SK-N-SH (cell line): ENCODE measurements around the gene FANCI. TPM values are rescaled to one million over a fixed set of nuclear protein-coding genes. Genes with fewer than 3 reads are reported as not detected.

ENCODE experiments used
- CTCF ChIA-PET: fragments of 300-600, 350-600 bp; formaldehyde crosslinking; extraction: SDS; loops from one replicate; lab custom pipeline; 2021; lab: Yijun Ruan, JAX
- POLR2A ChIA-PET: fragments of 350-600 bp; sonication (Branson Sonifier 250); formaldehyde crosslinking; extraction: SDS; loops from one replicate; lab custom pipeline; 2020; ENCODE audit warnings: antibody characterized with exemption, inconsistent platforms; lab: Yijun Ruan, JAX
- DNase-seq: peaks from one replicate; pipeline ENCODE4 v3.0.0; 2012
- H2AFZ ChIP-seq: fragments of 200-600 bp; sonication (generic); 2 replicates; pipeline ENCODE4 v1.8.1; 2016; ENCODE audit warnings: antibody characterized with exemption, mild to moderate bottlenecking, low read depth
- H3F3A ChIP-seq: fragments of 200-600 bp; sonication (generic); replicated peaks from 2 replicates; pipeline ENCODE3; 2016; ENCODE audit warnings: antibody characterized with exemption, mild to moderate bottlenecking; ENCODE audit not compliant: insufficient read depth
- H3K27ac ChIP-seq, 2 experiments: fragments of 200-500 bp in 1 of 2; fragments of 200-600 bp in 1 of 2; sonication (Bioruptor generic) in 1 of 2; sonication (generic), shearing (Covaris generic) in 1 of 2; 2 replicates each; pipeline versions ENCODE4 v1.5.1 to v1.6.1; 2014 to 2016; ENCODE audit warnings: low read depth in 2 of 2, inconsistent platforms in 1 of 2, low read length in 1 of 2, mild to moderate bottlenecking in 1 of 2, mixed read lengths in 1 of 2
- H3K27me3 ChIP-seq: fragments of 200-600 bp; sonication (generic), shearing (Covaris generic); 2 replicates; pipeline ENCODE4 v1.6.1; 2016; ENCODE audit warnings: mixed run types; ENCODE audit not compliant: insufficient read depth
- H3K36me3 ChIP-seq, 2 experiments: fragments of 200-500 bp in 1 of 2; fragments of 200-600 bp in 1 of 2; sonication (Bioruptor generic) in 1 of 2; sonication (generic) in 1 of 2; replicated peaks in 1 of 2; 2 replicates each; pipeline versions ENCODE3 to v1.5.1; 2014 to 2016; ENCODE audit warnings: low read length in 1 of 2, mild to moderate bottlenecking in 1 of 2; ENCODE audit not compliant: insufficient read depth in 2 of 2, control insufficient read depth in 1 of 2
- H3K4me1 ChIP-seq, 2 experiments: fragments of 200-500 bp in 1 of 2; fragments of 200-600 bp in 1 of 2; sonication (Bioruptor generic) in 1 of 2; sonication (generic), shearing (Covaris generic) in 1 of 2; 2 replicates each; pipeline versions ENCODE4 v1.5.1 to v1.6.1; 2014 to 2016; ENCODE audit warnings: low read depth in 1 of 2, low read length in 1 of 2, mixed run types in 1 of 2; ENCODE audit not compliant: insufficient read depth in 2 of 2, control insufficient read depth in 1 of 2
- H3K4me2 ChIP-seq: fragments of 200-600 bp; sonication (generic), shearing (Covaris generic); 2 replicates; pipeline ENCODE4 v1.6.1; 2017; ENCODE audit warnings: mixed run types
- H3K4me3 ChIP-seq, 2 experiments: fragments of 200-500 bp in 1 of 2; fragments of 200-600 bp in 1 of 2; sonication (Bioruptor generic) in 1 of 2; sonication (generic), shearing (Covaris generic) in 1 of 2; 2 replicates each; pipeline versions ENCODE4 v1.5.1 to v1.8.1; 2014 to 2016; ENCODE audit warnings: low read depth in 2 of 2, inconsistent platforms in 1 of 2, low read length in 1 of 2, mild to moderate bottlenecking in 1 of 2, mixed read lengths in 1 of 2, moderate library complexity in 1 of 2
- H3K79me2 ChIP-seq: fragments of 200-600 bp; sonication (generic); 2 replicates; pipeline ENCODE4 v1.8.1; 2017; ENCODE audit warnings: mild to moderate bottlenecking; ENCODE audit not compliant: insufficient read depth
- H3K9ac ChIP-seq: fragments of 200-600 bp; sonication (generic); 2 replicates; pipeline ENCODE4 v1.6.1; 2017; ENCODE audit warnings: mixed run types
- H3K9me2 ChIP-seq: fragments of 200-600 bp; sonication (generic); 2 replicates; pipeline ENCODE4 v1.6.1; 2017; ENCODE audit warnings: mixed run types
- H3K9me3 ChIP-seq: fragments of 200-600 bp; sonication (generic); 2 replicates; pipeline ENCODE4 v1.6.1; 2017; ENCODE audit warnings: mixed run types, mild to moderate bottlenecking, moderate library complexity
- H4K20me1 ChIP-seq: fragments of 200-600 bp; sonication (generic); 2 replicates; pipeline ENCODE4 v1.6.1; 2017; ENCODE audit warnings: mild to moderate bottlenecking, mixed run types; ENCODE audit not compliant: insufficient read depth
- CTCF ChIP-seq: fragments of 200-600 bp; sonication (generic); IDR thresholded peaks from 2 replicates; pipeline ENCODE4 v1.6.1; 2017; ENCODE audit warnings: antibody characterized with exemption, mild to moderate bottlenecking, moderate library complexity
- ELF1 ChIP-seq: IDR thresholded peaks from 2 replicates; pipeline ENCODE4 v1.4.0; 2012
- EP300 ChIP-seq, 2 experiments: IDR thresholded peaks; 2 replicates each; pipeline versions ENCODE4 v1.4.0 to v1.6.1; 2012; ENCODE audit warnings: borderline replicate concordance in 1 of 2, low read depth in 1 of 2, low read length in 1 of 2
- EZH2phosphoT487 ChIP-seq: fragments of 200-600 bp; sonication (generic); IDR thresholded peaks from 2 replicates; pipeline ENCODE4 v1.6.1; 2017; ENCODE audit warnings: low read depth, mixed run types, mild to moderate bottlenecking, antibody characterized with exemption, moderate library complexity, borderline replicate concordance
- FOSL2 ChIP-seq: IDR thresholded peaks from 2 replicates; pipeline ENCODE4 v1.4.0; 2012; ENCODE audit warnings: low read depth, mild to moderate bottlenecking, moderate library complexity, borderline replicate concordance
- FOXM1 ChIP-seq: IDR thresholded peaks from 2 replicates; pipeline ENCODE4 v1.4.0; 2012; ENCODE audit warnings: low read depth, mild to moderate bottlenecking
- GABPA ChIP-seq: IDR thresholded peaks from 2 replicates; pipeline ENCODE4 v1.4.0; 2012; ENCODE audit warnings: low read depth, mild to moderate bottlenecking
- MEF2A ChIP-seq: IDR thresholded peaks from 2 replicates; pipeline ENCODE4 v1.4.0; 2012; ENCODE audit warnings: low read depth, borderline replicate concordance
- NFIC ChIP-seq: IDR thresholded peaks from 2 replicates; pipeline ENCODE4 v1.4.0; 2012; ENCODE audit warnings: borderline replicate concordance
- NRF1 ChIP-seq: IDR thresholded peaks from 2 replicates; pipeline ENCODE4 v1.6.1; 2012; ENCODE audit warnings: low read depth, mild to moderate bottlenecking, low read length
- REST ChIP-seq: IDR thresholded peaks from 2 replicates; pipeline ENCODE4 v1.6.1; 2012; ENCODE audit warnings: mild to moderate bottlenecking, low read depth, low read length, moderate library complexity
- RFX5 ChIP-seq: IDR thresholded peaks from 2 replicates; pipeline ENCODE4 v1.6.1; 2012; ENCODE audit warnings: mild to moderate bottlenecking, improper control_type of control experiment, low read length
- RXRA ChIP-seq: IDR thresholded peaks from 2 replicates; pipeline ENCODE4 v1.4.0; 2012; ENCODE audit warnings: low read depth, mild to moderate bottlenecking, borderline replicate concordance
- TAF1 ChIP-seq: IDR thresholded peaks from 2 replicates; pipeline ENCODE4 v1.6.1; 2012; ENCODE audit warnings: low read depth, mild to moderate bottlenecking, low read length, moderate library complexity, borderline replicate concordance
- USF2 ChIP-seq: fragments of 150-350 bp; IDR thresholded peaks from 2 replicates; pipeline ENCODE4 v1.6.1; 2017; ENCODE audit warnings: antibody characterized with exemption, low read length, low read depth, borderline replicate concordance
- WGBS: methylation state at CpG from one replicate; pipeline ENCODE4 v1.1.6; 2017; ENCODE audit warnings: low lambda C conversion rate; 5-methylcytosine and 5-hydroxymethylcytosine counted together
- polyA plus RNA-seq, 3 experiments: library from polyadenylated mRNA; depleted of rRNA; stranded (reverse); fragments of >200 nt; gene quantifications; 2 replicates each; pipeline ENCODE4 v1.2.3, GENCODE V29; 2012

Gene FANCI
- polyA plus RNA-seq, 1 of the 3 experiments (the other 2 are of a cell fraction) = 13.2 TPM

GRCh38 chr15:89196994-89197393, 46.8 kb upstream of the FANCI start:
- peak; percentile 22; the same call in 1 of the 2 replicates for TF ChIP-seq NFIC
- TF ChIP-seq USF2 = no peak
- TF ChIP-seq, all 33 proteins: peak for 1
- peaks cover 0 to 50% of the 10 kb centered on the region in 2 experiments for H3K36me3 ChIP-seq
- no peak overlapping the region for H3K9ac ChIP-seq
- H3K27me3 ChIP-seq = no peaks in the 10 kb centered on the region
- no peak for DNase-seq
- no peaks in the 10 kb centered on the region for H3K9me2 ChIP-seq
- CTCF ChIA-PET = interaction anchor here (1.0 to 5.6 kb wide), 5 partner anchors 10 to 246 kb away, joined by 3 to 49 read pairs (median 16); no protein-coding TSS in a partner anchor
- H4K20me1 ChIP-seq = no peaks in the 10 kb centered on the region
- POLR2A ChIA-PET = no interaction called here
- H3K9me3 ChIP-seq = no peaks in the 10 kb centered on the region
- no peaks in the 10 kb centered on the region for H3K79me2 ChIP-seq
- H3K4me1 ChIP-seq = peaks cover 4 to 7% of the 10 kb centered on the region in 2 experiments; a peak in 1 of 4 replicates
- peaks cover 10% of the 10 kb centered on the region for H3F3A ChIP-seq
- no peak overlapping the region for H3K4me3 ChIP-seq
- no peak overlapping the region for H3K27ac ChIP-seq
- 90% methylated on average over 3 of the region's 7 CpGs for WGBS
- H3K4me2 ChIP-seq = no peak overlapping the region
- no peak overlapping the region for H2AFZ ChIP-seq

GRCh38 chr15:89197503-89197971, 46.2 kb upstream of the FANCI start:
- Histone ChIP-seq H3K27me3 (no peaks in the 10 kb centered on the region), H3K4me2 (no peak overlapping the region), H3K9ac (no peak overlapping the region), H3K9me3 (no peaks in the 10 kb centered on the region), H3K4me3 (no peak overlapping the region), H3F3A (peaks cover 4% of the 10 kb centered on the region), H4K20me1 (no peaks in the 10 kb centered on the region), H3K79me2 (no peaks in the 10 kb centered on the region), H3K27ac (no peak overlapping the region), H2AFZ (no peak overlapping the region), H3K36me3 (peaks cover 0 to 50% of the 10 kb centered on the region in 2 experiments), H3K9me2 (no peaks in the 10 kb centered on the region), H3K4me1 (peaks cover 1 to 4% of the 10 kb centered on the region in 2 experiments; a peak in 1 of 4 replicates)
- no peak for TF ChIP-seq TAF1
- TF ChIP-seq REST = no peak
- TF ChIP-seq EP300 (IDR thresholded peaks at IDR 0.05; ENCODE audit: borderline replicate concordance in 1 of 2, low read depth in 1 of 2, low read length in 1 of 2) = no peak
- TF ChIP-seq CTCF = no peak
- TF ChIP-seq MEF2A = no peak
- no peak for TF ChIP-seq RXRA
- no peak for TF ChIP-seq USF2
- TF ChIP-seq RFX5 = no peak
- TF ChIP-seq FOXM1 = no peak
- TF ChIP-seq ELF1 = no peak
- no peak for TF ChIP-seq FOSL2
- TF ChIP-seq GABPA = no peak
- no peak for TF ChIP-seq EZH2phosphoT487
- no peak for TF ChIP-seq NRF1
- 93% methylated on average over 3 of the region's 4 CpGs for WGBS
- POLR2A ChIA-PET = no interaction called here
- no peak for DNase-seq
- CTCF ChIA-PET = interaction anchor here (1.0 to 5.6 kb wide), 5 partner anchors 9 to 245 kb away, joined by 3 to 49 read pairs (median 16); no protein-coding TSS in a partner anchor
